ENCODE data around the gene PHLPP1. TPM values are rescaled to one million over a fixed set of nuclear protein-coding genes. Genes with fewer than 3 reads are reported as not detected.

Gene PHLPP1
- total and polyA plus RNA-seq, 2 donors from 2014 or later: 2.9 to 13.0 TPM

GRCh38 chr18:62919109-62919838 is 203.9 kb downstream of the PHLPP1 start:
- H3K27ac ChIP-seq (ENCODE audit: low read depth in 2 of 2, low read length in 2 of 2): no peak overlapping the region
- H3K4me1 ChIP-seq (ENCODE audit: control insufficient read depth in 2 of 3, insufficient read depth in 2 of 3, low read depth in 1 of 3, low read length in 3 of 3): no peaks in the 10 kb centered on the region
- no peak overlapping the region for H3K4me3 ChIP-seq (ENCODE audit: low read length in 3 of 3)
- FAIRE-seq: no peak
- intact Hi-C loops (cut with DNase I): no loop called here
- H3K27me3 ChIP-seq (ENCODE audit: control insufficient read depth, insufficient read depth, low read length): no peaks in the 10 kb centered on the region
- peak in 2 of 5 donors; percentile 29 to 34 for DNase-seq
- H3K9ac ChIP-seq (ENCODE audit: low read length in 3 of 3): no peak overlapping the region
- H3K36me3 ChIP-seq (ENCODE audit: control insufficient read depth in 2 of 3, insufficient read depth in 3 of 3, low read length in 3 of 3): no peaks in the 10 kb centered on the region
- TF ChIP-seq CTCF (IDR thresholded peaks at IDR 0.05; ENCODE audit: borderline replicate concordance, extremely low read depth, insufficient read depth): no peak
- no peaks in the 10 kb centered on the region for H3K9me3 ChIP-seq (ENCODE audit: control insufficient read depth in 2 of 3, insufficient read depth in 1 of 3, low read length in 3 of 3)

GRCh38 chr18:62925031-62925688 is 209.8 kb downstream of the PHLPP1 start:
- H3K27ac ChIP-seq (ENCODE audit: low read depth in 2 of 2, low read length in 2 of 2): no peak overlapping the region
- H3K4me3 ChIP-seq (ENCODE audit: low read length in 3 of 3): no peak overlapping the region
- H3K9ac ChIP-seq (ENCODE audit: low read length in 3 of 3): no peak overlapping the region
- TF ChIP-seq CTCF (IDR thresholded peaks at IDR 0.05; ENCODE audit: borderline replicate concordance, extremely low read depth, insufficient read depth): no peak
- intact Hi-C loops (cut with DNase I): no loop called here
- no peaks in the 10 kb centered on the region for H3K36me3 ChIP-seq (ENCODE audit: control insufficient read depth in 2 of 3, insufficient read depth in 3 of 3, low read length in 3 of 3)
- DNase-seq: no peak
- no peaks in the 10 kb centered on the region for H3K4me1 ChIP-seq (ENCODE audit: control insufficient read depth in 2 of 3, insufficient read depth in 2 of 3, low read depth in 1 of 3, low read length in 3 of 3)
- no peak for FAIRE-seq
- no peaks in the 10 kb centered on the region for H3K27me3 ChIP-seq (ENCODE audit: control insufficient read depth, insufficient read depth, low read length)
- H3K9me3 ChIP-seq (ENCODE audit: control insufficient read depth in 2 of 3, insufficient read depth in 1 of 3, low read length in 3 of 3): no peaks in the 10 kb centered on the region

GRCh38 chr18:62928326-62928725 is 213.0 kb downstream of the PHLPP1 start:
- no peak for TF ChIP-seq CTCF (IDR thresholded peaks at IDR 0.05; ENCODE audit: borderline replicate concordance, extremely low read depth, insufficient read depth)
- H3K9ac ChIP-seq (ENCODE audit: low read length in 3 of 3): no peak overlapping the region
- no peaks in the 10 kb centered on the region for H3K36me3 ChIP-seq (ENCODE audit: control insufficient read depth in 2 of 3, insufficient read depth in 3 of 3, low read length in 3 of 3)
- intact Hi-C loops (cut with DNase I): no loop called here
- no peak overlapping the region for H3K4me3 ChIP-seq (ENCODE audit: low read length in 3 of 3)
- FAIRE-seq (no peak), DNase-seq (no peak)
- no peaks in the 10 kb centered on the region for H3K27me3 ChIP-seq (ENCODE audit: control insufficient read depth, insufficient read depth, low read length)
- H3K27ac ChIP-seq (ENCODE audit: low read depth in 2 of 2, low read length in 2 of 2): no peak overlapping the region
- H3K9me3 ChIP-seq (ENCODE audit: control insufficient read depth in 2 of 3, insufficient read depth in 1 of 3, low read length in 3 of 3): no peaks in the 10 kb centered on the region
- H3K4me1 ChIP-seq (ENCODE audit: control insufficient read depth in 2 of 3, insufficient read depth in 2 of 3, low read depth in 1 of 3, low read length in 3 of 3): no peaks in the 10 kb centered on the region

Data from kidney (tissue), 14 donors.